ENCODE measurements around the gene OR6B1. TPM values are rescaled to one million over a fixed set of nuclear protein-coding genes. Genes with fewer than 3 reads are reported as not detected.

The OR6B1 gene
- total RNA-seq, 2 donors from 2014 or later, result not detected

GRCh38 chr7:143975617-143976016 is 24.5 kb upstream of the OR6B1 start:
- H3K9me3 ChIP-seq, result no peaks in the 10 kb centered on the region
- no peaks in the 10 kb centered on the region for H3K36me3 ChIP-seq
- no peak for DNase-seq

DNA sequence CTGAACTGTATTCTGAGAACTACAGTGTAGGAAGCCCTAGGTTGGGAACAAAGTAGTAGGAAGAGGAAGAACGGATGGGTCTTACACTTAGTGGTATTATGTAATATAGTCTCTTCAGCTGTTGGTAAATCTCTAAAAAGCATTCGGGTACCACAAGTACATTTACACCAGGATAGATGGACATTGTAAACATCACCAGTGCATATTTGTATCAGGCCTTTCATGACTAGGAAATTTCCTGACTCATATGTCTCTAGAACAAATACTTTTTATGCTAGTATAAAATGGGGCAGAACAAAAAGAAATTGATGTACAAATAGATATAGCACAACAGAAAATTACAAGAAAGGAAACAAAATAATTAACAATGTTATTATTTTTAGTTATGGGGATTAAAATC is 21.5 kb upstream of the OR6B1 start:
- Histone ChIP-seq H3K27ac (no peak overlapping the region), H3K9me3 (no peaks in the 10 kb centered on the region), H3K9ac (ENCODE audit: low read depth in 2 of 2, low read length in 2 of 2) (no peak overlapping the region), H3K4me1 (no peaks in the 10 kb centered on the region), H3K36me3 (no peaks in the 10 kb centered on the region), H3K4me3 (no peak overlapping the region), H3K27me3 (no peaks in the 10 kb centered on the region)
- intact Hi-C loops (cut with DNase I), result no loop called here
- no peak for DNase-seq
- no peak for TF ChIP-seq CTCF (IDR thresholded peaks at IDR 0.05)

More at GRCh38 chr7:143975617-143976016, 24.5 kb upstream of the OR6B1 start:
- intact Hi-C loops (cut with DNase I), result no loop called here
- H3K4me1 ChIP-seq, result no peaks in the 10 kb centered on the region
- no peaks in the 10 kb centered on the region for H3K27me3 ChIP-seq
- H3K27ac ChIP-seq, result no peak overlapping the region
- TF ChIP-seq CTCF (IDR thresholded peaks at IDR 0.05), result no peak
- no peak overlapping the region for H3K4me3 ChIP-seq
- no peak overlapping the region for H3K9ac ChIP-seq (ENCODE audit: low read depth in 2 of 2, low read length in 2 of 2)

DNA sequence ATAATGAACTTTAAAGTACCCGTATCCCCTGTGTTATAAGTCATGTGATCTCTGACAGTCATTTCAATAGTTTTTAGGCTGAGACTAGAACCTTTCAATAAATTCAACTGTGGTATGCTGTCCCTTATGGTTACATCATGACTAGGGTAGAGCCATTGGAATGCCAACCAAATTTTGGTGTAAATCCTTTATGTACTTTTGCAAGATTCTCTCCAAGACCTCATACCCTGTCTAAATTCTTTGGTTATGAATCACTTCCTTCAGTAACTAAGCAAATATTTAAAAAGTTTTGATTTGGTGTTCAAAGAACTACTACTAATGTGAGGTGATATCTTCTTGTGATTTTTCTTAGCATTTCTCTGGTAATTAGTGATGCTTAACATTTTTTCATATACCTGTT is 20.8 kb upstream of the OR6B1 start:
- H3K27me3 ChIP-seq, result no peaks in the 10 kb centered on the region
- H3K4me1 ChIP-seq, result no peaks in the 10 kb centered on the region
- H3K27ac ChIP-seq, result no peak overlapping the region
- intact Hi-C loops (cut with DNase I), result no loop called here
- TF ChIP-seq CTCF (IDR thresholded peaks at IDR 0.05), result no peak
- no peaks in the 10 kb centered on the region for H3K36me3 ChIP-seq
- no peaks in the 10 kb centered on the region for H3K9me3 ChIP-seq
- H3K4me3 ChIP-seq, result no peak overlapping the region
- no peak for DNase-seq
- H3K9ac ChIP-seq (ENCODE audit: low read depth in 2 of 2, low read length in 2 of 2), result no peak overlapping the region

DNA sequence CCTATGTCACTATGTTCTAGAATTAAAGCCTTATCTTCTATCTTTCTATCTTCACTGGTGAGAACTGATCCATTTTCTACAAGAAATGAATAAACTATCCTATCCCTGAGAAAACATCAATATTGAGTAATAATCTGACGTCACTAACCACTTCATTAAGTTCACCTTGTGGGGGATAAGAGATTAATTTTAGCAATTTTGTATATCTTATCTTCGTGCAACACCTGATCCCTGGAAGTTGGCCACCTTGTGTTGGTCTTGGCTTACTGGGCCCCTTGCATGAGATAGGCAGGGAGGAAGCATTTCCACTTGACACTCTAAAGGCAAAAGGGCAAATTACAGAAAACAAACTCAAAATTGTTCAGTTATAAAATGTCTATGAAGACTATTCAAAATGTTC is 20.1 kb upstream of the OR6B1 start:
- no peaks in the 10 kb centered on the region for H3K27me3 ChIP-seq
- intact Hi-C loops (cut with DNase I), result no loop called here
- H3K4me3 ChIP-seq, result no peak overlapping the region
- no peak overlapping the region for H3K27ac ChIP-seq
- no peaks in the 10 kb centered on the region for H3K9me3 ChIP-seq
- no peak for TF ChIP-seq CTCF (IDR thresholded peaks at IDR 0.05)
- no peak for DNase-seq
- H3K9ac ChIP-seq (ENCODE audit: low read depth in 2 of 2, low read length in 2 of 2), result no peak overlapping the region
- no peaks in the 10 kb centered on the region for H3K36me3 ChIP-seq
- no peaks in the 10 kb centered on the region for H3K4me1 ChIP-seq

- TF ChIP-seq CTCF (IDR thresholded peaks at IDR 0.05), result no peak
- H3K4me1 ChIP-seq, result no peaks in the 10 kb centered on the region
- H3K4me3 ChIP-seq, result no peak overlapping the region
- no peaks in the 10 kb centered on the region for H3K9me3 ChIP-seq
- no peaks in the 10 kb centered on the region for H3K27me3 ChIP-seq
- no peak overlapping the region for H3K27ac ChIP-seq
- H3K36me3 ChIP-seq, result no peaks in the 10 kb centered on the region
- H3K9ac ChIP-seq (ENCODE audit: low read depth in 2 of 2, low read length in 2 of 2), result no peak overlapping the region
- intact Hi-C loops (cut with DNase I), result no loop called here
- no peak for DNase-seq
These were observed 19.2 kb upstream of the OR6B1 start for GRCh38 chr7:143980746-143981510.

Data from colonic mucosa (tissue), 4 donors.